Measurements from ENCODE around the gene ZFAND2A.
A peak's percentile ranks its signal among the peaks of the same experiment; 100 is the strongest.

Gene ZFAND2A

GRCh38 chr7:1170741-1171501, 10.9 kb upstream of the ZFAND2A start:
- TF ChIP-seq REST (IDR thresholded peaks at IDR 0.05; ENCODE audit: low read depth) = no peak
- no peak for TF ChIP-seq YY1 (IDR thresholded peaks at IDR 0.05; ENCODE audit: low read depth)
- no peak for TF ChIP-seq MAX (IDR thresholded peaks at IDR 0.05)
- TF ChIP-seq EP300 (IDR thresholded peaks at IDR 0.05; ENCODE audit: borderline replicate concordance) = no peak
- TF ChIP-seq RAD21 (IDR thresholded peaks at IDR 0.05; ENCODE audit: low read depth) = no peak
- no peak for TF ChIP-seq CREB1 (IDR thresholded peaks at IDR 0.05; ENCODE audit: low read depth)
- no peak for TF ChIP-seq FOXM1 (IDR thresholded peaks at IDR 0.05; ENCODE audit: borderline replicate concordance, low read depth)
- no peak for TF ChIP-seq CEBPB (IDR thresholded peaks at IDR 0.05)

GRCh38 chr7:1169409-1170368, 9.7 kb upstream of the ZFAND2A start:
- TF ChIP-seq CREB1 (IDR thresholded peaks at IDR 0.05; ENCODE audit: low read depth) (no peak), EGR1 (IDR thresholded peaks at IDR 0.05) (no peak), YY1 (IDR thresholded peaks at IDR 0.05; ENCODE audit: low read depth) (peak; percentile 92), ZBTB7A (IDR thresholded peaks at IDR 0.05; ENCODE audit: low read depth) (peak; percentile 76), FOXM1 (IDR thresholded peaks at IDR 0.05; ENCODE audit: borderline replicate concordance, low read depth) (no peak), RAD21 (IDR thresholded peaks at IDR 0.05; ENCODE audit: low read depth) (peak; percentile 55; the same call in 1 of the 2 replicates), TAF1 (IDR thresholded peaks at IDR 0.05; ENCODE audit: low read depth) (peak; percentile 82), USF1 (IDR thresholded peaks at IDR 0.05) (no peak), TEAD4 (IDR thresholded peaks at IDR 0.05) (no peak), TCF12 (IDR thresholded peaks at IDR 0.05; ENCODE audit: low read depth) (0 out of 2 replicates have a peak, but pooled peaks have one; percentile 37)

- TF ChIP-seq NFIC (IDR thresholded peaks at IDR 0.05) (no peak), ZBTB7A (IDR thresholded peaks at IDR 0.05; ENCODE audit: low read depth) (no peak), EP300 (IDR thresholded peaks at IDR 0.05; ENCODE audit: borderline replicate concordance) (no peak)
Measured at GRCh38 chr7:1168422-1168821, 8.4 kb upstream of the ZFAND2A start.

- no peak for TF ChIP-seq EGR1 (IDR thresholded peaks at IDR 0.05)
- TF ChIP-seq USF1 (IDR thresholded peaks at IDR 0.05) = no peak
- no peak for TF ChIP-seq ZBTB7A (IDR thresholded peaks at IDR 0.05; ENCODE audit: low read depth)
- TF ChIP-seq EP300 (IDR thresholded peaks at IDR 0.05; ENCODE audit: borderline replicate concordance) = no peak
- TF ChIP-seq TCF12 (IDR thresholded peaks at IDR 0.05; ENCODE audit: low read depth) = no peak
- TF ChIP-seq TEAD4 (IDR thresholded peaks at IDR 0.05) = no peak
- TF ChIP-seq MAX (IDR thresholded peaks at IDR 0.05) = no peak
- TF ChIP-seq REST (IDR thresholded peaks at IDR 0.05; ENCODE audit: low read depth) = no peak
- no peak for TF ChIP-seq RAD21 (IDR thresholded peaks at IDR 0.05; ENCODE audit: low read depth)
- TF ChIP-seq FOXM1 (IDR thresholded peaks at IDR 0.05; ENCODE audit: borderline replicate concordance, low read depth) = no peak
- TF ChIP-seq CREB1 (IDR thresholded peaks at IDR 0.05; ENCODE audit: low read depth) = no peak
- no peak for TF ChIP-seq NFIC (IDR thresholded peaks at IDR 0.05)
- no peak for TF ChIP-seq YY1 (IDR thresholded peaks at IDR 0.05; ENCODE audit: low read depth)
- TF ChIP-seq CEBPB (IDR thresholded peaks at IDR 0.05) = no peak
- TF ChIP-seq TAF1 (IDR thresholded peaks at IDR 0.05; ENCODE audit: low read depth) = no peak
Measured at GRCh38 chr7:1164436-1164835, 4.4 kb upstream of the ZFAND2A start.

- TF ChIP-seq NFIC (IDR thresholded peaks at IDR 0.05) (no peak), YY1 (IDR thresholded peaks at IDR 0.05; ENCODE audit: low read depth) (no peak), REST (IDR thresholded peaks at IDR 0.05; ENCODE audit: low read depth) (no peak), TEAD4 (IDR thresholded peaks at IDR 0.05) (no peak)
Measured at GRCh38 chr7:1163121-1163520, 3.1 kb upstream of the ZFAND2A start.

Measured in Ishikawa (cell line).